ENCODE measurements around the gene C12orf57. TPM values are rescaled to one million over a fixed set of nuclear protein-coding genes. Genes with fewer than 3 reads are reported as not detected.

Gene C12orf57
- total RNA-seq, 3 donors from 2014 or later (not counting 1 experiment from before 2014, with no cell fraction given), result 125 to 157 (median 126) TPM

DNA sequence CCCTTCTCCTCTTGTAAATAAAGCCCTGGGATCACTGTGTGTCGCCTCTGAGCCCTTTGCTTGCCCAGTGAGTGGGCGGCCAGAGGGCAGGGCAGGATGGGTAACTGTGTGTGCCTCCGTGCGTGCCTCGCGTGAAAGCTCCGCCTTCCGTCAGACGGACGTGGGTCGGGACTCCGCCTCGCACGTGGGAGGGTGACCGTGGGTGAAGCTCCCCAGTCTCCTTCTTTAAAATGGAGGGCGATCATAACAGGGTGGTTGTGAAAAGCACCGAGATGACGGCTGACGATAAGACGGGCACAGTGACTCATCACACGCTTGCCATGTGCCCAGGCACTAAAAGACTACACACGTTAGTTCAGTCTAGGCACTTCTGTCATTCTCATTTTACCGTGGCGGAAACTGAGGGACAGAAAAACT lies 17.5 kb downstream of the C12orf57 start:
- Mint-ChIP-seq H3K4me3 (peak overlapping the region; percentile 85), H3K27me3 (ENCODE audit: low read depth in 2 of 2) (no peaks in the 10 kb centered on the region), H3K27ac (peak overlapping the region; percentile 98 to 99), H3K9me3 (no peaks in the 10 kb centered on the region), H3K36me3 (peaks cover 3% of the 10 kb centered on the region), H3K4me1 (peaks cover 53 to 64% of the 10 kb centered on the region in 2 donors)
- no peaks in the 10 kb centered on the region for H3K27me3 ChIP-seq (ENCODE audit: control insufficient read depth, insufficient read depth, low read length)
- peaks cover 60% of the 10 kb centered on the region for H3K36me3 ChIP-seq (ENCODE audit: control insufficient read depth, insufficient read depth, low read length)
- no peaks in the 10 kb centered on the region for H3K9me3 ChIP-seq (ENCODE audit: control insufficient read depth, insufficient read depth, low read length)
- TF ChIP-seq CTCF (IDR thresholded peaks at IDR 0.05), result no peak
- H3K27ac ChIP-seq (ENCODE audit: low read length), result peak overlapping the region; percentile 96
- WGBS (ENCODE audit: insufficient coverage), result 11% methylated on average over 24 of the region's 24 CpGs
- peaks cover 77% of the 10 kb centered on the region for H3K4me1 ChIP-seq (ENCODE audit: control insufficient read depth, insufficient read depth, low read length)
- ATAC-seq, result peak; percentile 61 to 85 (median 73)
- no peak overlapping the region for H3K4me3 ChIP-seq (ENCODE audit: low read length)
- intact Hi-C loops (cut with micrococcal nuclease), result loop anchor here (1.0 kb wide), 1 partner anchor 9 kb away; no protein-coding TSS in a partner anchor
- peak; percentile 74 to 97 for DNase-seq

DNA sequence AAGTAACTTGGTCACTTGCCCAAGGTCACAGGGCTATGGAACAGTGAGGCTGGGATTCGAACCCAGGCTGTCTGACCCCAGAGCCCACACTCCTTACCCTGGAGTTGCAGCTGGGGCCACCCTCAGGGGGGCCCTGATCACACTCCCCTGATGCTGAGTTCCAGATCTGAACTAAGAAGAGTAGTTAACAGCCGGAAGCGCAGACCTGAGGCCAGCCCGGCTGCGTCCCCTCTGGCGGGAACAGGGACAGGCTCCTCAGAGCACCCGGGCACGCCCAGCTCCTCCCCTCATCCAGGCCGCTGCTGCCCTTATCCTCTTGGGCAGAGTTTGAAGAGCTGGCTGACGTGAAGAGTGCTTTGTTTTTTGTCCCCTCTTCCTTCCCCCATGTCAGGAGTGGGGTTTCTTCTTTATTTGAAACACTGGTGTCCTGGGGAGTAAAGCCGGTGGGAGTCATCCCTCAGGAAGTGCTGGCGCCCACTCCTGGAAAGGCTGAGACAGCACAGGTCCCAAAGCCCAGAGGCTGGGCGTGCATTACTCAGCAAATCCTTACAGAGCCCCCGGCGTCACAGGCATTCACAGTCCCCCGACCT lies 18.0 kb downstream of the C12orf57 start:
- no peak for TF ChIP-seq CTCF (IDR thresholded peaks at IDR 0.05)
- Mint-ChIP-seq H3K4me1 (peaks cover 48 to 59% of the 10 kb centered on the region in 2 donors), H3K27me3 (ENCODE audit: low read depth in 2 of 2) (no peaks in the 10 kb centered on the region), H3K36me3 (peaks cover 6% of the 10 kb centered on the region), H3K4me3 (peak overlapping the region; percentile 85), H3K9me3 (no peaks in the 10 kb centered on the region), H3K27ac (peak overlapping the region; percentile 98 to 99)
- Histone ChIP-seq H3K4me3 (ENCODE audit: low read length) (no peak overlapping the region), H3K4me1 (ENCODE audit: control insufficient read depth, insufficient read depth, low read length) (peaks cover 72% of the 10 kb centered on the region), H3K36me3 (ENCODE audit: control insufficient read depth, insufficient read depth, low read length) (peaks cover 57% of the 10 kb centered on the region), H3K27ac (ENCODE audit: low read length) (peak overlapping the region; percentile 96), H3K9me3 (ENCODE audit: control insufficient read depth, insufficient read depth, low read length) (no peaks in the 10 kb centered on the region), H3K27me3 (ENCODE audit: control insufficient read depth, insufficient read depth, low read length) (no peaks in the 10 kb centered on the region)
- WGBS (ENCODE audit: insufficient coverage), result 30% methylated on average over 15 of the region's 16 CpGs
- DNase-seq, result peak in 1 of 2 donors; percentile 73
- intact Hi-C loops (cut with micrococcal nuclease), result loop anchor here (1.0 kb wide), 1 partner anchor 9 kb away; no protein-coding TSS in a partner anchor
- peak; percentile 2 to 7 (median 7) for ATAC-seq

DNA sequence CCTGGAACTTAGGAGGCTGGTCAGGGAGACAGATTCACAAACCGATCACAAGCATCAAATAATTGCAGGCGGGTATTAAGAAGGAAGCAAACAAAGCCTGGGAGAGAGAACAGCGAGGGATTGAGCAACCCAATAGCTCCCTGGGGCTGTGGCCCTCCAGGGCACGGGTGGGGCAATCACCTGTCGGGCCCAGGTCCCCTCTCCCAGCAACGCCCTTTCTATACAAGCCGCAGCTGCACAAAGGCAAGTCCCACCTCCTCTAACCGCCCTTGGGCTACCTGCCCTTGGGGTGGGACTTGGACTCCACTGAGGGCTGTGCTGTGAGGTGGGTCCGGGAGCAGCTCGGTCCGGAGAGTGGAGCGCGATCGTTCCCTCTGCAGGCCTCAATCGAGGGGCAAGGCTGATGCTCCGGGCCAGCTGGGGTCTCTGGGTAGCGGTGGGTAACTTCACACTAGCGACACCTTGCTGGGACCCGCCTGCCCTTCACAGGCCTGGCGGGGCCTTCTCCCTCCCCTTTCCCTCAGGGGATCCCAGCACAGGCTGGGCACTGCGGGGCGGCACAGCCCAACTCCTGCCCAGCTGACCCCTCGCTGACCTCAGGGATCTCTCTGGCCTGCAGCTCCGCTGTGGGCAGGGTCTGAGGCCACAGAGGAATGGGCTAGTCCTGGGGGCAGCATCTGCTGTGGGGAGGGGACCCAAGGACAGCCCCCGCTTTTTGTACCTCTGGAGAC lies 18.6 kb downstream of the C12orf57 start:
- Histone ChIP-seq H3K27ac (ENCODE audit: low read length) (peak overlapping the region; percentile 96), H3K36me3 (ENCODE audit: control insufficient read depth, insufficient read depth, low read length) (peaks cover 57% of the 10 kb centered on the region), H3K9me3 (ENCODE audit: control insufficient read depth, insufficient read depth, low read length) (no peaks in the 10 kb centered on the region), H3K27me3 (ENCODE audit: control insufficient read depth, insufficient read depth, low read length) (no peaks in the 10 kb centered on the region), H3K4me1 (ENCODE audit: control insufficient read depth, insufficient read depth, low read length) (peaks cover 65% of the 10 kb centered on the region), H3K4me3 (ENCODE audit: low read length) (no peak overlapping the region)
- TF ChIP-seq CTCF (IDR thresholded peaks at IDR 0.05), result no peak
- DNase-seq (no peak), ATAC-seq (no peak)
- H3K4me1 Mint-ChIP-seq, result peaks cover 42 to 53% of the 10 kb centered on the region in 2 donors
- H3K9me3 Mint-ChIP-seq, result no peaks in the 10 kb centered on the region
- intact Hi-C loops (cut with micrococcal nuclease), result no loop called here
- H3K4me3 Mint-ChIP-seq, result no peak overlapping the region
- WGBS (ENCODE audit: insufficient coverage), result 80% methylated on average over 25 of the region's 25 CpGs
- peak overlapping the region; percentile 98 to 99 for H3K27ac Mint-ChIP-seq
- peaks cover 6% of the 10 kb centered on the region for H3K36me3 Mint-ChIP-seq
- H3K27me3 Mint-ChIP-seq (ENCODE audit: low read depth in 2 of 2), result no peaks in the 10 kb centered on the region
